Measurements from ENCODE around the gene SOX11.

The SOX11 gene

GRCh38 chr2:5660591-5660990 lies 31.6 kb upstream of the SOX11 start:
- no peaks in the 10 kb centered on the region for H3K9me2 ChIP-seq (ENCODE audit: low read depth, low read length)
- no peak overlapping the region for H3K27ac ChIP-seq (ENCODE audit: low read depth, low read length, poor library complexity, severe bottlenecking)
- H4K20me1 ChIP-seq (ENCODE audit: insufficient read depth, low read length) = no peaks in the 10 kb centered on the region
- no peak overlapping the region for H3K4me3 ChIP-seq (ENCODE audit: low read depth, low read length, poor library complexity, severe bottlenecking)
- TF ChIP-seq EZH2 (IDR thresholded peaks at IDR 0.05; ENCODE audit: borderline replicate concordance, low read length) = no peak
- TF ChIP-seq, protein P1, sequence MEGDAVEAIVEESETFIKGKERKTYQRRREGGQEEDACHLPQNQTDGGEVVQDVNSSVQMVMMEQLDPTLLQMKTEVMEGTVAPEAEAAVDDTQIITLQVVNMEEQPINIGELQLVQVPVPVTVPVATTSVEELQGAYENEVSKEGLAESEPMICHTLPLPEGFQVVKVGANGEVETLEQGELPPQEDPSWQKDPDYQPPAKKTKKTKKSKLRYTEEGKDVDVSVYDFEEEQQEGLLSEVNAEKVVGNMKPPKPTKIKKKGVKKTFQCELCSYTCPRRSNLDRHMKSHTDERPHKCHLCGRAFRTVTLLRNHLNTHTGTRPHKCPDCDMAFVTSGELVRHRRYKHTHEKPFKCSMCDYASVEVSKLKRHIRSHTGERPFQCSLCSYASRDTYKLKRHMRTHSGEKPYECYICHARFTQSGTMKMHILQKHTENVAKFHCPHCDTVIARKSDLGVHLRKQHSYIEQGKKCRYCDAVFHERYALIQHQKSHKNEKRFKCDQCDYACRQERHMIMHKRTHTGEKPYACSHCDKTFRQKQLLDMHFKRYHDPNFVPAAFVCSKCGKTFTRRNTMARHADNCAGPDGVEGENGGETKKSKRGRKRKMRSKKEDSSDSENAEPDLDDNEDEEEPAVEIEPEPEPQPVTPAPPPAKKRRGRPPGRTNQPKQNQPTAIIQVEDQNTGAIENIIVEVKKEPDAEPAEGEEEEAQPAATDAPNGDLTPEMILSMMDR (IDR thresholded peaks at IDR 0.05; ENCODE audit: low read length) = no peak
- H3K27me3 ChIP-seq (ENCODE audit: insufficient read depth, low read length) = no peaks in the 10 kb centered on the region
- no peaks in the 10 kb centered on the region for H3K4me1 ChIP-seq (ENCODE audit: insufficient read depth, low read length, severe bottlenecking)
- H3K79me2 ChIP-seq (ENCODE audit: insufficient read depth, low read length) = no peaks in the 10 kb centered on the region
- H3K9me3 ChIP-seq (ENCODE audit: low read length) = no peaks in the 10 kb centered on the region
- H3K36me3 ChIP-seq (ENCODE audit: insufficient read depth, low read length) = no peaks in the 10 kb centered on the region
- no peak overlapping the region for H3K4me2 ChIP-seq (ENCODE audit: low read length)
- no peak overlapping the region for H3K9ac ChIP-seq (ENCODE audit: low read length)
- H2AFZ ChIP-seq (ENCODE audit: low read length) = no peak overlapping the region
- no peaks in the 10 kb centered on the region for H3F3A ChIP-seq (ENCODE audit: insufficient read depth, low read length)

DNA sequence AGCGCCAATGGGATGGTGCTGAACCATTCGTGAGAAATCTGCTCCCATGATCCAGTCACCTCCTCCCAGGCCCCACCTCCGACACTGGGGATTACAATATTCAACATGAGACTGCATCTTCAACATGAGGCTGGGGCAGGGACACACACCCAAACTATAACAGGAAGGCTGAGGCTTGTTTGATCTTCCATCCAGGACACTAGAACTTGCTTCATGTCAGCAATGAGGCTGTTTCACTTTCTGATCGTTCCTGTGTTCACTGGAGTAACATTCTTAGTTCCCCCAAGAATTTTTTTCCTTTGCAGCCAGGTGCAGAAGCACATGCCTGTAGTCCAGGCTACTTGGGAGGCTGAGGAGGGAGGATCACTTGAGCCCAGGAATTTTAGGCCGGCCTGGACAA lies 30.8 kb upstream of the SOX11 start:
- Histone ChIP-seq H3F3A (ENCODE audit: insufficient read depth, low read length) (no peaks in the 10 kb centered on the region), H3K9me2 (ENCODE audit: low read depth, low read length) (no peaks in the 10 kb centered on the region), H3K4me2 (ENCODE audit: low read length) (no peak overlapping the region), H3K9ac (ENCODE audit: low read length) (no peak overlapping the region), H3K9me3 (ENCODE audit: low read length) (no peaks in the 10 kb centered on the region), H4K20me1 (ENCODE audit: insufficient read depth, low read length) (no peaks in the 10 kb centered on the region), H3K27me3 (ENCODE audit: insufficient read depth, low read length) (no peaks in the 10 kb centered on the region), H3K36me3 (ENCODE audit: insufficient read depth, low read length) (no peaks in the 10 kb centered on the region), H3K4me1 (ENCODE audit: insufficient read depth, low read length, severe bottlenecking) (no peaks in the 10 kb centered on the region), H2AFZ (ENCODE audit: low read length) (no peak overlapping the region), H3K79me2 (ENCODE audit: insufficient read depth, low read length) (no peaks in the 10 kb centered on the region), H3K4me3 (ENCODE audit: low read depth, low read length, poor library complexity, severe bottlenecking) (no peak overlapping the region), H3K27ac (ENCODE audit: low read depth, low read length, poor library complexity, severe bottlenecking) (no peak overlapping the region)
- TF ChIP-seq EZH2 (IDR thresholded peaks at IDR 0.05; ENCODE audit: borderline replicate concordance, low read length) = no peak
- TF ChIP-seq, protein P1 (IDR thresholded peaks at IDR 0.05; ENCODE audit: low read length) = no peak

DNA sequence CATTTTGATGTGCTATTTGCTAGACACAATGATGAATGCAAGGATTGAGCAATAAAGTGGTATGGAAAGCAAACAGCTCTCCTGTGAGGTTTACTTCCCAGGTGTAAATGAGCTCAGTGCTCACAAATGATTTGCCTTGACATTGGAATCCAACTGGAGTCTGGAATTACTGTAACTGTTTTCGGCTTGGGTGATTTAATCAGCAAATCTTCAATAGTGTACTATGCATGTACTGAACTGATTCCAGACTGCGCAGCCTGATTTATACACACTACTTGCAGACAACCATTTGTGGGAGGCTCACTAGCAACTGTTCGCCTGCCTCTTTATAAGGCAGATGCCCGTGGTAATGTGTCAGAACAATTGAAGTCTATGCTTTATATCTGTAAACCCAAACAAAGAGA lies 27.9 kb upstream of the SOX11 start:
- Histone ChIP-seq H3K9me2 (ENCODE audit: low read depth, low read length) (no peaks in the 10 kb centered on the region), H3K4me3 (ENCODE audit: low read depth, low read length, poor library complexity, severe bottlenecking) (no peak overlapping the region), H3K9me3 (ENCODE audit: low read length) (no peaks in the 10 kb centered on the region), H3K27ac (ENCODE audit: low read depth, low read length, poor library complexity, severe bottlenecking) (no peak overlapping the region), H3K36me3 (ENCODE audit: insufficient read depth, low read length) (no peaks in the 10 kb centered on the region), H3F3A (ENCODE audit: insufficient read depth, low read length) (no peaks in the 10 kb centered on the region), H3K4me1 (ENCODE audit: insufficient read depth, low read length, severe bottlenecking) (no peaks in the 10 kb centered on the region), H2AFZ (ENCODE audit: low read length) (no peak overlapping the region), H3K27me3 (ENCODE audit: insufficient read depth, low read length) (no peaks in the 10 kb centered on the region), H4K20me1 (ENCODE audit: insufficient read depth, low read length) (no peaks in the 10 kb centered on the region), H3K9ac (ENCODE audit: low read length) (no peak overlapping the region), H3K4me2 (ENCODE audit: low read length) (no peak overlapping the region), H3K79me2 (ENCODE audit: insufficient read depth, low read length) (no peaks in the 10 kb centered on the region)
- TF ChIP-seq, protein P1 (IDR thresholded peaks at IDR 0.05; ENCODE audit: low read length) = no peak
